LoVo (cell line): ENCODE results near the gene EPS8L2.
"Not testable (repeated sequence)": the region's sequence is repeated elsewhere in the genome, so short reads cannot be mapped to it uniquely, and the experiment has no call there.

Source experiments
- DNase-seq: peaks from one replicate; pipeline ENCODE4 v3.0.0-alpha.2; 2016; ENCODE audit warnings: low spot score

EPS8L2 gene

GRCh38 chr11:726278-727220 is 20.5 kb downstream of the EPS8L2 start:
- no peak for DNase-seq

- DNase-seq = no peak
Observed at GRCh38 chr11:727281-727701, 21.3 kb downstream of the EPS8L2 start.

- peak; percentile 80 for DNase-seq
Observed at GRCh38 chr11:727859-728748, 22.1 kb downstream of the EPS8L2 start.

GRCh38 chr11:728901-729491 is 23.0 kb downstream of the EPS8L2 start:
- no peak for DNase-seq

- no peak for DNase-seq
Observed at GRCh38 chr11:729492-730074, 23.6 kb downstream of the EPS8L2 start.

- DNase-seq = no peak
Observed at GRCh38 chr11:733072-733471, 27.0 kb downstream of the EPS8L2 start.

GRCh38 chr11:734541-734940 is 28.5 kb downstream of the EPS8L2 start:
- not testable (repeated sequence) for DNase-seq

GRCh38 chr11:737366-737765 is 31.3 kb downstream of the EPS8L2 start:
- no peak for DNase-seq

GRCh38 chr11:737899-738298 is 31.9 kb downstream of the EPS8L2 start:
- DNase-seq = not testable (repeated sequence)

GRCh38 chr11:742156-742546 is 36.1 kb downstream of the EPS8L2 start:
- no peak for DNase-seq

- no peak for DNase-seq
Observed at GRCh38 chr11:742571-743201, 36.7 kb downstream of the EPS8L2 start.

- no peak for DNase-seq
Observed at GRCh38 chr11:745428-745827, 39.4 kb downstream of the EPS8L2 start.

GRCh38 chr11:746289-747157 is 40.5 kb downstream of the EPS8L2 start:
- DNase-seq = no peak

- DNase-seq = peak; percentile 95
Observed at GRCh38 chr11:747158-748006, 41.4 kb downstream of the EPS8L2 start, which contains the start of gene TALDO1. Gene TALDO1 (plus strand): TSS chr11:747464. CDS start chr11:747482, 18 bp downstream.

GRCh38 chr11:748007-748359 is 42.0 kb downstream of the EPS8L2 start:
- DNase-seq = no peak

GRCh38 chr11:749731-750130 is 43.7 kb downstream of the EPS8L2 start:
- no peak for DNase-seq

- DNase-seq = no peak
Observed at GRCh38 chr11:760236-760635, 54.2 kb downstream of the EPS8L2 start.

GRCh38 chr11:761526-762108 is 55.6 kb downstream of the EPS8L2 start:
- DNase-seq = no peak

- DNase-seq = peak; percentile 84
Observed at GRCh38 chr11:762421-763072, 56.5 kb downstream of the EPS8L2 start.
